ENCODE data around the gene ENAH. TPM values are rescaled to one million over a fixed set of nuclear protein-coding genes. Genes with fewer than 3 reads are reported as not detected.

The ENAH gene
- total and polyA plus RNA-seq, 4 donors, result 15.5 to 89.4 (median 48.4) TPM

DNA sequence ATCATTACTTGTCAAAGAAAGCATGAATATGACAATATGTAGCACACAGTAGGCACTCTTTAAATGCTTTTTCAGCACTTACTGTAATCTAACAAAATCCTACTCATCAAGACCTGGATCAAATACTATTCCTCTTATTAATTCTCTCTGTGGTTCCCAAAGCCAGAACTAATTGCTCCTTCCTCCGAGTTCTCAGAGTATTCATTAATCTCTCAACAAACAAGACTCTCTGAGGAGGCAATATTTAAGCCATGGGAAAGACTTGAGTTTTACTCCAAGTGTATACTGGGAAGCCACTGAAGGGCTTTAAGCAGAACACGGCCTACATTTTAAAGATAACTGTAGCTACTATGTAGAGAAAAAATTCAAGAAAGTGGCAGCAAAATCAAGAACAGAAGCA, 79.7 kb downstream of the ENAH start:
- Histone ChIP-seq H3K4me1 (ENCODE audit: control insufficient read depth in 5 of 5, insufficient read depth in 5 of 5, low read length in 5 of 5) (peaks cover 4 to 24% (median 9%) of the 10 kb centered on the region in 5 donors), H3K4me3 (no peak overlapping the region), H3K27me3 (ENCODE audit: control insufficient read depth in 3 of 3, insufficient read depth in 3 of 3, low read length in 2 of 3) (no peaks in the 10 kb centered on the region), H3K9me3 (ENCODE audit: control insufficient read depth in 4 of 4, insufficient read depth in 3 of 4, low read length in 3 of 4) (no peaks in the 10 kb centered on the region), H3K36me3 (ENCODE audit: control insufficient read depth in 4 of 4, insufficient read depth in 4 of 4, low read length in 4 of 4) (no peaks in the 10 kb centered on the region), H3K27ac (ENCODE audit: low read depth in 1 of 2, low read length in 1 of 2) (no peak overlapping the region), H3K9ac (ENCODE audit: insufficient read depth in 1 of 2, low read length in 2 of 2) (no peak overlapping the region)
- ATAC-seq (ENCODE audit: insufficient read depth, low FRiP score) (no peak), DNase-seq (no peak)
- 63 to 80% methylated on average over 2 of the region's 2 CpGs for WGBS, 2 donors
- no peak for TF ChIP-seq CTCF (IDR thresholded peaks at IDR 0.05; ENCODE audit: control extremely low read depth, extremely low read depth)

- H3K27ac ChIP-seq (ENCODE audit: low read depth in 1 of 2, low read length in 1 of 2), result no peak overlapping the region
- no peak for TF ChIP-seq CTCF (IDR thresholded peaks at IDR 0.05; ENCODE audit: control extremely low read depth, extremely low read depth)
- no peaks in the 10 kb centered on the region for H3K9me3 ChIP-seq (ENCODE audit: control insufficient read depth in 4 of 4, insufficient read depth in 3 of 4, low read length in 3 of 4)
- no peak overlapping the region for H3K4me3 ChIP-seq
- DNase-seq, result no peak
- no peaks in the 10 kb centered on the region for H3K36me3 ChIP-seq (ENCODE audit: control insufficient read depth in 4 of 4, insufficient read depth in 4 of 4, low read length in 4 of 4)
- peaks cover 2 to 24% (median 9%) of the 10 kb centered on the region in 5 donors for H3K4me1 ChIP-seq (ENCODE audit: control insufficient read depth in 5 of 5, insufficient read depth in 5 of 5, low read length in 5 of 5)
- H3K9ac ChIP-seq (ENCODE audit: insufficient read depth in 1 of 2, low read length in 2 of 2), result no peak overlapping the region
- H3K27me3 ChIP-seq (ENCODE audit: control insufficient read depth in 3 of 3, insufficient read depth in 3 of 3, low read length in 2 of 3), result no peaks in the 10 kb centered on the region
- no peak for ATAC-seq (ENCODE audit: insufficient read depth, low FRiP score)
- 89 to 94% methylated on average over 3 of the region's 3 CpGs for WGBS, 2 donors
Measured at GRCh38 chr1:225572422-225572821, 80.5 kb downstream of the ENAH start.

GRCh38 chr1:225567789-225568188, 85.1 kb downstream of the ENAH start:
- peak in 2 of 3 donors; percentile 35 to 50 for DNase-seq
- ATAC-seq (ENCODE audit: insufficient read depth, low FRiP score), result no peak
- Histone ChIP-seq H3K9ac (ENCODE audit: insufficient read depth in 1 of 2, low read length in 2 of 2) (no peak overlapping the region), H3K27me3 (ENCODE audit: control insufficient read depth in 3 of 3, insufficient read depth in 3 of 3, low read length in 2 of 3) (no peaks in the 10 kb centered on the region), H3K9me3 (ENCODE audit: control insufficient read depth in 4 of 4, insufficient read depth in 3 of 4, low read length in 3 of 4) (no peaks in the 10 kb centered on the region), H3K36me3 (ENCODE audit: control insufficient read depth in 4 of 4, insufficient read depth in 4 of 4, low read length in 4 of 4) (peaks cover 0 to 11% (median 2%) of the 10 kb centered on the region in 4 donors), H3K4me1 (ENCODE audit: control insufficient read depth in 5 of 5, insufficient read depth in 5 of 5, low read length in 5 of 5) (peaks cover 0 to 20% (median 6%) of the 10 kb centered on the region in 5 donors), H3K4me3 (no peak overlapping the region), H3K27ac (ENCODE audit: low read depth in 1 of 2, low read length in 1 of 2) (no peak overlapping the region)
- no peak for TF ChIP-seq CTCF (IDR thresholded peaks at IDR 0.05; ENCODE audit: control extremely low read depth, extremely low read depth)
- 68 to 83% methylated on average over 2 of the region's 2 CpGs for WGBS, 2 donors

- H3K36me3 ChIP-seq (ENCODE audit: control insufficient read depth in 4 of 4, insufficient read depth in 4 of 4, low read length in 4 of 4), result peaks cover 0 to 18% (median 2%) of the 10 kb centered on the region in 4 donors
- H3K9me3 ChIP-seq (ENCODE audit: control insufficient read depth in 4 of 4, insufficient read depth in 3 of 4, low read length in 3 of 4), result no peaks in the 10 kb centered on the region
- H3K9ac ChIP-seq (ENCODE audit: insufficient read depth in 1 of 2, low read length in 2 of 2), result no peak overlapping the region
- no peak overlapping the region for H3K4me3 ChIP-seq
- no peak for TF ChIP-seq CTCF (IDR thresholded peaks at IDR 0.05; ENCODE audit: control extremely low read depth, extremely low read depth)
- peaks cover 0 to 20% (median 6%) of the 10 kb centered on the region in 5 donors for H3K4me1 ChIP-seq (ENCODE audit: control insufficient read depth in 5 of 5, insufficient read depth in 5 of 5, low read length in 5 of 5)
- peak overlapping the region in 1 of 2 donors; percentile 15 for H3K27ac ChIP-seq (ENCODE audit: low read depth in 1 of 2, low read length in 1 of 2)
- no peaks in the 10 kb centered on the region for H3K27me3 ChIP-seq (ENCODE audit: control insufficient read depth in 3 of 3, insufficient read depth in 3 of 3, low read length in 2 of 3)
- no peak for ATAC-seq (ENCODE audit: insufficient read depth, low FRiP score)
- WGBS, 2 donors, result 67 to 69% methylated on average over 7 of the region's 7 CpGs
- no peak for DNase-seq
Measured at GRCh38 chr1:225565847-225566246, 87.1 kb downstream of the ENAH start.

All from lung (tissue), 12 donors.